Measurements from ENCODE around the gene DAZAP1.

DAZAP1 gene

GRCh38 chr19:1460033-1460995, 52.9 kb downstream of the DAZAP1 start:
- no peak for DNase-seq

- no peak for DNase-seq
Observed at GRCh38 chr19:1461862-1462261, 54.5 kb downstream of the DAZAP1 start.

- peak; percentile 30 to 39 for DNase-seq
Observed at GRCh38 chr19:1465191-1466016, 58.0 kb downstream of the DAZAP1 start.

- no peak for DNase-seq
Observed at GRCh38 chr19:1466018-1466460, 58.7 kb downstream of the DAZAP1 start.

- no peak for DNase-seq
Observed at GRCh38 chr19:1466461-1467214, 59.3 kb downstream of the DAZAP1 start.

GRCh38 chr19:1467215-1467489, 59.8 kb downstream of the DAZAP1 start:
- DNase-seq = no peak

- no peak for DNase-seq
Observed at GRCh38 chr19:1467490-1468273, 60.3 kb downstream of the DAZAP1 start.

GRCh38 chr19:1468274-1468820, 61.0 kb downstream of the DAZAP1 start:
- no peak for DNase-seq

- peak in 1 of 2 donors; percentile 34 for DNase-seq
Observed at GRCh38 chr19:1468821-1469254, 61.5 kb downstream of the DAZAP1 start.

GRCh38 chr19:1469255-1470054, 62.1 kb downstream of the DAZAP1 start:
- DNase-seq = no peak

GRCh38 chr19:1470055-1470304, 62.6 kb downstream of the DAZAP1 start:
- no peak for DNase-seq

- DNase-seq = peak; percentile 64 to 79
Observed at GRCh38 chr19:1470305-1471009, 63.1 kb downstream of the DAZAP1 start.

- DNase-seq = no peak
Observed at GRCh38 chr19:1471010-1471514, 63.7 kb downstream of the DAZAP1 start.

- peak in 1 of 2 donors; percentile 23 for DNase-seq
Observed at GRCh38 chr19:1471515-1472160, 64.3 kb downstream of the DAZAP1 start.

- DNase-seq = no peak
Observed at GRCh38 chr19:1472231-1473084, 65.1 kb downstream of the DAZAP1 start.

- DNase-seq = no peak
Observed at GRCh38 chr19:1473085-1473851, 65.9 kb downstream of the DAZAP1 start.

GRCh38 chr19:1474011-1474764, 66.8 kb downstream of the DAZAP1 start:
- no peak for DNase-seq

Measured in CD4-positive, alpha-beta T cell treated with Interleukin-4 for 1 hour (primary cell).